Panc1 (cell line): ENCODE data around the gene ZNF660.

Source experiments
- CTCF ChIP-seq: fragments of 450-650 bp; IDR thresholded peaks from 2 replicates; pipeline ENCODE4 v1.5.1; 2017; ENCODE audit warnings: mild to moderate bottlenecking
- POLR2AphosphoS5 ChIP-seq: IDR thresholded peaks from 2 replicates; pipeline ENCODE4 v1.6.1; 2012; ENCODE audit warnings: mild to moderate bottlenecking, low read depth, low read length, moderate library complexity
- SIN3A ChIP-seq: IDR thresholded peaks from 2 replicates; pipeline ENCODE4 v1.6.1; 2012; ENCODE audit warnings: low read depth, mild to moderate bottlenecking, low read length, moderate library complexity, borderline replicate concordance; ENCODE audit not compliant: insufficient read depth
- TCF7L2 ChIP-seq: IDR thresholded peaks from 2 replicates; pipeline ENCODE4 v1.6.1; 2011; ENCODE audit warnings: mild to moderate bottlenecking, low read depth, low read length, inconsistent platforms
- TF ChIP-seq, protein P1 (sequence below), 2 experiments: IDR thresholded peaks; 2 replicates each; pipeline ENCODE4 v1.6.1; 2011 to 2012; ENCODE audit warnings: low read depth in 2 of 2, control low read depth in 1 of 2, low read length in 1 of 2, mild to moderate bottlenecking in 1 of 2, moderate library complexity in 1 of 2; ENCODE audit not compliant: insufficient read depth in 1 of 2

- TF ChIP-seq CTCF (no peak), POLR2AphosphoS5 (no peak), TCF7L2 (no peak), SIN3A (no peak)
- TF ChIP-seq, protein P1, sequence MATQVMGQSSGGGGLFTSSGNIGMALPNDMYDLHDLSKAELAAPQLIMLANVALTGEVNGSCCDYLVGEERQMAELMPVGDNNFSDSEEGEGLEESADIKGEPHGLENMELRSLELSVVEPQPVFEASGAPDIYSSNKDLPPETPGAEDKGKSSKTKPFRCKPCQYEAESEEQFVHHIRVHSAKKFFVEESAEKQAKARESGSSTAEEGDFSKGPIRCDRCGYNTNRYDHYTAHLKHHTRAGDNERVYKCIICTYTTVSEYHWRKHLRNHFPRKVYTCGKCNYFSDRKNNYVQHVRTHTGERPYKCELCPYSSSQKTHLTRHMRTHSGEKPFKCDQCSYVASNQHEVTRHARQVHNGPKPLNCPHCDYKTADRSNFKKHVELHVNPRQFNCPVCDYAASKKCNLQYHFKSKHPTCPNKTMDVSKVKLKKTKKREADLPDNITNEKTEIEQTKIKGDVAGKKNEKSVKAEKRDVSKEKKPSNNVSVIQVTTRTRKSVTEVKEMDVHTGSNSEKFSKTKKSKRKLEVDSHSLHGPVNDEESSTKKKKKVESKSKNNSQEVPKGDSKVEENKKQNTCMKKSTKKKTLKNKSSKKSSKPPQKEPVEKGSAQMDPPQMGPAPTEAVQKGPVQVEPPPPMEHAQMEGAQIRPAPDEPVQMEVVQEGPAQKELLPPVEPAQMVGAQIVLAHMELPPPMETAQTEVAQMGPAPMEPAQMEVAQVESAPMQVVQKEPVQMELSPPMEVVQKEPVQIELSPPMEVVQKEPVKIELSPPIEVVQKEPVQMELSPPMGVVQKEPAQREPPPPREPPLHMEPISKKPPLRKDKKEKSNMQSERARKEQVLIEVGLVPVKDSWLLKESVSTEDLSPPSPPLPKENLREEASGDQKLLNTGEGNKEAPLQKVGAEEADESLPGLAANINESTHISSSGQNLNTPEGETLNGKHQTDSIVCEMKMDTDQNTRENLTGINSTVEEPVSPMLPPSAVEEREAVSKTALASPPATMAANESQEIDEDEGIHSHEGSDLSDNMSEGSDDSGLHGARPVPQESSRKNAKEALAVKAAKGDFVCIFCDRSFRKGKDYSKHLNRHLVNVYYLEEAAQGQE (IDR thresholded peaks at IDR 0.05; ENCODE audit: insufficient read depth in 1 of 2, low read depth in 2 of 2, low read length in 1 of 2) = no peak
Measured at GRCh38 chr3:44632193-44632592, 47.4 kb downstream of the ZNF660 start.
